GM19351 (cell line): ENCODE results near the gene CELA3A.
A peak's percentile ranks its signal among the peaks of the same experiment; 100 is the strongest.

Source experiments
- ATAC-seq: cut with Tn5 transposase; IDR thresholded peaks from one replicate; pipeline ENCODE4 v1.9.1; 2021; ENCODE audit warnings: mild to moderate bottlenecking, moderate library complexity; ENCODE audit not compliant: unreplicated experiment

CELA3A gene

GRCh38 chr1:22048351-22049192, 47.1 kb downstream of the CELA3A start:
- no peak for ATAC-seq

DNA sequence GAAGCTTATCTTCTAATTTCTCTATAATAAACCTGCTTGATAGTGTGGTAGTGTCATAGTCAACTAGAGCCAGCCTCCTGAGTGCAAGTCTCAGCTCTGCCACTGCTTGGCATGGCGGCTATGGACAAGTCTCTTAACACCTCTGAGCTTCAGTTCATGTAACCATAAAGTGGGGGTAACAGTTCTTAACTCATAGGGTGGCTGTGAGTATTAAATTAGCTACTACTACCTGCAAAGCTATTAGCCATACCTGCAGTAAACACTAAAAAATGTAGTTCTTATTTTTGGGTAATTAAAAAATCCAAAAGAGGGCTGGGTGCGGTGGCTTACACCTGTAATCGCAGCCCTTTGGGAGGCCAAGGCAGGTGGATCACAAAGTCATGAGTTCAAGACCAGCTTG, 48.9 kb downstream of the CELA3A start:
- no peak for ATAC-seq

GRCh38 chr1:22051607-22052114, 50.2 kb downstream of the CELA3A start:
- ATAC-seq = no peak

- peak; percentile 89 for ATAC-seq
Measured at GRCh38 chr1:22052115-22053016, 50.9 kb downstream of the CELA3A start, which contains the start of gene CDC42. Gene CDC42 (plus strand): TSS chr1:22052709. CDS start chr1:22078479, 25,770 bp downstream.

DNA sequence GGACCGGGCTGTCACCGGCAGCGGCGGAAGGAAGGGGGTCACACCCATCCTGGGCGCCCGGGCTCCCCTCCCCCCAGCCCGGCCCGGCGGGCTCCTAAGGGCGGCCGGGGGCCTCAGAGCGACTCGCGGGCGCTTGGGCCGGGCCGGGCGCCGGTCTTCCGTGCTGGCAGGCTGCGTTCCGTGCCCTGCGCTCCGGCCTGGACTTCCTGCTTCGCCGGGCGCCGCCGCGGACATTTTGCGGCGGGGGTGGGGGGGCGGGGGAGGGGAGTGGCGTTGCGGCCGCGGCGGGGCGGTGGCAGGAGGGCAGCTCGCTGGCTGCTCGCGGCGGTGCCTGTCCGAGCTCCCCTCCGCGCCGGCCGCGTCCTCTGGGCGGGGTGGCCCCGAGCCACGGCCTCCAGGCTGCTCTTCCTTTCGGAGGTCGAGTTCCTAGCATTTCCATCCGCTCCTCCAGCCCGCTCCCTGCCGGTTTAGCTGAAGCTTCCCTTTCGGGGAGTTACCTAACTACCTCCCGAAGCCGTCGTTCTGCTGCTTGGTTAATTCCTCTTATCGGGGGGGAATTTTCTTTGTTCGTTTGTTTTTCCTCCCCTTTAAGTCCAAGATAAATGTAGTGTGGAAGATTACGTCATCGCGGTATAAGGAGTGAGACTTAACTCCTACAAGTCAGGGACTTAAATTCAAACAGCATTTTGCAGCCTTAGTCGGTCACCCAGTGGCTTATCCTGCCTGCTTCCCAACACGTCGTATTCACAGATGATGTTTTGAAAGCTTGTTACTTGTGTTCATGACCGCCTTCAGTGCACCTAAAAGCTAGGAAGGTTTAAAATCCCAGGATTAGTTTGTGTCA, 51.8 kb downstream of the CELA3A start:
- ATAC-seq = peak; percentile 24

- no peak for ATAC-seq
Measured at GRCh38 chr1:22053861-22054770, 52.7 kb downstream of the CELA3A start.

GRCh38 chr1:22055463-22055862, 54.0 kb downstream of the CELA3A start:
- ATAC-seq = no peak

- no peak for ATAC-seq
Measured at GRCh38 chr1:22056043-22056442, 54.6 kb downstream of the CELA3A start.

DNA sequence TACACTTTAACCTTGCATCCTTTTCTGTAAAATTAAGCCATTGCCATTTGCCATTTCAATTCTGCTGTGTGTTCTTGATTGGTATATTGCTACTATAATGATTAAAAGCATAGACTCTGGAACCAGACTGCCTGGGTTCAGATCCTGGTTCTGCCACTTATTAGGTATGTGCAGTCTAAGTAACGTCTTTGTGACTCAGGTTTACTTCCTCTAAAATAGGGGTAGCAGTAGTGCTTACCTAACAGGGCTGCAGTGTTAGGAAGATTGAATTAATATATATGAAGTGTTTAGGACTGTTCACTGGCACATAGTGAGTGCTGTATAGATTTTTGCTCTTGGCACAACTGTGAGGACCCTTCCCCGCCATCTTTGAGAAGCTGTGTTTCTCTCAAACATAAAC, 55.5 kb downstream of the CELA3A start:
- no peak for ATAC-seq

DNA sequence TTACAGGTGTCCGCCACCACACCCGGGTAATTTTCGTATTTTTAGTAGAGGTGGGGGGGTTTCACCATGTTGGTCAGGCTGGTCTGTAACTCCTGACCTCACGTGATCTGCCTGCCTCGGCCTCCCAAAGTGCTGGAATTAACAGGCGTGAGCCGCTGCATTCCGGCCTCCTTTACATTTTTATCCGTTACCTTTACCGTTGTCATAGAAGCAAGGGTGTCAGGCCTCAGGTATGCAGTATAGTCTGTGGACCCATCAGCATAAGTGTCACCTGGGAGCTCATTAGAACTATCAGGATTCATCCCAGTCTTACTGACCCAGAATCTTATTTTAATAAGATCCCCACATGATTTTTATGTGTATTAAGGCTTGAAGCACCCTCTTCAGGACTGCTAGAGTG, 56.4 kb downstream of the CELA3A start:
- ATAC-seq = no peak
